Activated naive CD8-positive, alpha-beta T cell (primary cell): ENCODE measurements around the gene CCR2.
"Not testable (repeated sequence)": the region's sequence is repeated elsewhere in the genome, so short reads cannot be mapped to it uniquely, and the experiment has no call there.

Experiments
- H3K27ac Mint-ChIP-seq: one replicate; pipeline ENCODE4 v1.8.0; 2021; ENCODE audit warnings: mixed read lengths
- H3K27me3 Mint-ChIP-seq: one replicate; pipeline ENCODE4 v1.8.0; 2021; ENCODE audit warnings: mixed read lengths
- H3K36me3 Mint-ChIP-seq: one replicate; pipeline ENCODE4 v1.8.0; 2021; ENCODE audit warnings: mixed read lengths
- H3K4me1 Mint-ChIP-seq: one replicate; pipeline ENCODE4 v1.8.0; 2021; ENCODE audit warnings: low read depth, mixed read lengths
- H3K4me3 Mint-ChIP-seq: one replicate; pipeline ENCODE4 v1.8.0; 2021; ENCODE audit warnings: mild to moderate bottlenecking, mixed read lengths
- H3K9me3 Mint-ChIP-seq: one replicate; pipeline ENCODE4 v1.8.0; 2021; ENCODE audit warnings: low read depth, mixed read lengths

CCR2 gene

GRCh38 chr3:46399098-46399497 is 45.2 kb downstream of the CCR2 start:
- Mint-ChIP-seq H3K27ac (no peak overlapping the region), H3K36me3 (no peaks in the 10 kb centered on the region), H3K9me3 (peaks cover 5% of the 10 kb centered on the region), H3K27me3 (peaks cover 2% of the 10 kb centered on the region), H3K4me1 (no peaks in the 10 kb centered on the region), H3K4me3 (no peak overlapping the region)

GRCh38 chr3:46399557-46399956 is 45.6 kb downstream of the CCR2 start:
- H3K36me3 Mint-ChIP-seq: no peaks in the 10 kb centered on the region
- H3K27me3 Mint-ChIP-seq: peaks cover 2% of the 10 kb centered on the region
- H3K4me1 Mint-ChIP-seq: no peaks in the 10 kb centered on the region
- peaks cover 5% of the 10 kb centered on the region for H3K9me3 Mint-ChIP-seq
- H3K4me3 Mint-ChIP-seq: no peak overlapping the region
- H3K27ac Mint-ChIP-seq: no peak overlapping the region

- Mint-ChIP-seq H3K4me1 (no peaks in the 10 kb centered on the region), H3K9me3 (peaks cover 5% of the 10 kb centered on the region), H3K27me3 (peaks cover 2% of the 10 kb centered on the region), H3K4me3 (no peak overlapping the region), H3K36me3 (no peaks in the 10 kb centered on the region), H3K27ac (no peak overlapping the region)
Observed at GRCh38 chr3:46400000-46400734, 46.3 kb downstream of the CCR2 start.

GRCh38 chr3:46400846-46401245 is 46.9 kb downstream of the CCR2 start:
- H3K36me3 Mint-ChIP-seq: no peaks in the 10 kb centered on the region
- H3K4me1 Mint-ChIP-seq: no peaks in the 10 kb centered on the region
- no peak overlapping the region for H3K27ac Mint-ChIP-seq
- no peak overlapping the region for H3K4me3 Mint-ChIP-seq
- peaks cover 2% of the 10 kb centered on the region for H3K27me3 Mint-ChIP-seq
- peaks cover 5% of the 10 kb centered on the region for H3K9me3 Mint-ChIP-seq

GRCh38 chr3:46401579-46401978 is 47.7 kb downstream of the CCR2 start:
- no peak overlapping the region for H3K4me3 Mint-ChIP-seq
- H3K27me3 Mint-ChIP-seq: peaks cover 2% of the 10 kb centered on the region
- peaks cover 5% of the 10 kb centered on the region for H3K9me3 Mint-ChIP-seq
- H3K36me3 Mint-ChIP-seq: no peaks in the 10 kb centered on the region
- peaks cover under 1% of the 10 kb centered on the region for H3K4me1 Mint-ChIP-seq
- no peak overlapping the region for H3K27ac Mint-ChIP-seq

- not testable (repeated sequence) for H3K36me3 Mint-ChIP-seq, H3K27ac Mint-ChIP-seq, H3K4me3 Mint-ChIP-seq, H3K9me3 Mint-ChIP-seq, H3K27me3 Mint-ChIP-seq
- peaks cover 13% of the 10 kb centered on the region for H3K4me1 Mint-ChIP-seq
Observed at GRCh38 chr3:46402902-46403301, 49.0 kb downstream of the CCR2 start.

GRCh38 chr3:46405301-46406019 is 51.5 kb downstream of the CCR2 start:
- no peak overlapping the region for H3K4me3 Mint-ChIP-seq
- H3K27me3 Mint-ChIP-seq: peaks cover 2% of the 10 kb centered on the region

GRCh38 chr3:46406443-46406787 is 52.5 kb downstream of the CCR2 start:
- peaks cover 34% of the 10 kb centered on the region for H3K4me1 Mint-ChIP-seq
- H3K36me3 Mint-ChIP-seq: no peaks in the 10 kb centered on the region
- peak overlapping the region; percentile 84 for H3K4me3 Mint-ChIP-seq
- no peak overlapping the region for H3K27ac Mint-ChIP-seq
- H3K9me3 Mint-ChIP-seq: peaks cover 5% of the 10 kb centered on the region
- H3K27me3 Mint-ChIP-seq: peaks cover 2% of the 10 kb centered on the region

More at GRCh38 chr3:46405301-46406019, 51.5 kb downstream of the CCR2 start:
- no peaks in the 10 kb centered on the region for H3K36me3 Mint-ChIP-seq
- no peak overlapping the region for H3K27ac Mint-ChIP-seq
- H3K9me3 Mint-ChIP-seq: peaks cover 5% of the 10 kb centered on the region
- peaks cover 34% of the 10 kb centered on the region for H3K4me1 Mint-ChIP-seq

- H3K27ac Mint-ChIP-seq: peak within 1 kb of the TSS; percentile 78
- H3K4me1 Mint-ChIP-seq: peaks cover 34% of the 10 kb centered on the region
- no peaks in the 10 kb centered on the region for H3K36me3 Mint-ChIP-seq
- H3K9me3 Mint-ChIP-seq: peaks cover 5% of the 10 kb centered on the region
- H3K27me3 Mint-ChIP-seq: peaks cover 2% of the 10 kb centered on the region
- peak within 1 kb of the TSS; percentile 84 for H3K4me3 Mint-ChIP-seq
Observed at GRCh38 chr3:46406788-46407611, 53.1 kb downstream of the CCR2 start, which contains the start of the genes CCR5AS and CCRL2. TSS of gene CCR5AS (minus strand) at chr3:46407066. TSS of gene CCRL2 (plus strand) at chr3:46407259. CDS start at chr3:46408080, 821 bp downstream.

- Mint-ChIP-seq H3K4me3 (peak overlapping the region; percentile 84), H3K9me3 (peaks cover 3% of the 10 kb centered on the region), H3K27ac (peak overlapping the region; percentile 58), H3K36me3 (no peaks in the 10 kb centered on the region), H3K4me1 (peaks cover 34% of the 10 kb centered on the region), H3K27me3 (no peaks in the 10 kb centered on the region)
Observed at GRCh38 chr3:46407970-46408369, 54.1 kb downstream of the CCR2 start.

- H3K27ac Mint-ChIP-seq: no peak overlapping the region
- H3K27me3 Mint-ChIP-seq: no peaks in the 10 kb centered on the region
- H3K4me1 Mint-ChIP-seq: peaks cover 34% of the 10 kb centered on the region
- H3K4me3 Mint-ChIP-seq: peak overlapping the region; percentile 4
- no peaks in the 10 kb centered on the region for H3K36me3 Mint-ChIP-seq
- no peaks in the 10 kb centered on the region for H3K9me3 Mint-ChIP-seq
Observed at GRCh38 chr3:46408853-46409252, 54.9 kb downstream of the CCR2 start.

- Mint-ChIP-seq H3K27ac (no peak overlapping the region), H3K4me1 (peaks cover 34% of the 10 kb centered on the region), H3K9me3 (no peaks in the 10 kb centered on the region), H3K27me3 (no peaks in the 10 kb centered on the region), H3K36me3 (no peaks in the 10 kb centered on the region), H3K4me3 (no peak overlapping the region)
Observed at GRCh38 chr3:46409739-46410489, 56.0 kb downstream of the CCR2 start.
